ENCODE data around the gene DNAL4.

The DNAL4 gene

DNA sequence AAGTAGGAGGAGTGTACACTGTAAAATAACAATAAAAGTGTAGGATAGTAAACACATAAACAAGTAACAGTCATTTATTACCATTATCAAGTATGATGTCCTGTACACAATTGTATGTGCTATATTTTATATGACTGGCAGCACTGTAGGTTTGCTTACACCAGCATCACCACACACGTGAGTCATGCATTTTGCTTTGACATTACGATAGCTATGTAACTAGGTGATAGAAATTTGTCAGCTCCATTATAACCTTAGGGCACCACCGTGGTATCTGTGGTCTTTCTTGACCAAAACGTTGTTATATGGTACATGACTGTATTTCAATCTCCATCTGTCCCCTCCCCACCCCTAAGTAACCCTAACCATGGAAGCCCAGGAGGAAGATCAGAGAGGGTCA, 1.1 kb downstream of the DNAL4 start:
- POLR2A ChIA-PET (ENCODE audit: low non-redundant PET), result no interaction called here
- no peak overlapping the region for H3K27ac ChIP-seq
- DNase-seq (ENCODE audit: low spot score), result no peak
- CTCF ChIA-PET, result no interaction called here
- TF ChIP-seq, protein P1, sequence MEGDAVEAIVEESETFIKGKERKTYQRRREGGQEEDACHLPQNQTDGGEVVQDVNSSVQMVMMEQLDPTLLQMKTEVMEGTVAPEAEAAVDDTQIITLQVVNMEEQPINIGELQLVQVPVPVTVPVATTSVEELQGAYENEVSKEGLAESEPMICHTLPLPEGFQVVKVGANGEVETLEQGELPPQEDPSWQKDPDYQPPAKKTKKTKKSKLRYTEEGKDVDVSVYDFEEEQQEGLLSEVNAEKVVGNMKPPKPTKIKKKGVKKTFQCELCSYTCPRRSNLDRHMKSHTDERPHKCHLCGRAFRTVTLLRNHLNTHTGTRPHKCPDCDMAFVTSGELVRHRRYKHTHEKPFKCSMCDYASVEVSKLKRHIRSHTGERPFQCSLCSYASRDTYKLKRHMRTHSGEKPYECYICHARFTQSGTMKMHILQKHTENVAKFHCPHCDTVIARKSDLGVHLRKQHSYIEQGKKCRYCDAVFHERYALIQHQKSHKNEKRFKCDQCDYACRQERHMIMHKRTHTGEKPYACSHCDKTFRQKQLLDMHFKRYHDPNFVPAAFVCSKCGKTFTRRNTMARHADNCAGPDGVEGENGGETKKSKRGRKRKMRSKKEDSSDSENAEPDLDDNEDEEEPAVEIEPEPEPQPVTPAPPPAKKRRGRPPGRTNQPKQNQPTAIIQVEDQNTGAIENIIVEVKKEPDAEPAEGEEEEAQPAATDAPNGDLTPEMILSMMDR (conservative IDR thresholded peaks at IDR 0.05; ENCODE audit: low read depth), result no peak

DNA sequence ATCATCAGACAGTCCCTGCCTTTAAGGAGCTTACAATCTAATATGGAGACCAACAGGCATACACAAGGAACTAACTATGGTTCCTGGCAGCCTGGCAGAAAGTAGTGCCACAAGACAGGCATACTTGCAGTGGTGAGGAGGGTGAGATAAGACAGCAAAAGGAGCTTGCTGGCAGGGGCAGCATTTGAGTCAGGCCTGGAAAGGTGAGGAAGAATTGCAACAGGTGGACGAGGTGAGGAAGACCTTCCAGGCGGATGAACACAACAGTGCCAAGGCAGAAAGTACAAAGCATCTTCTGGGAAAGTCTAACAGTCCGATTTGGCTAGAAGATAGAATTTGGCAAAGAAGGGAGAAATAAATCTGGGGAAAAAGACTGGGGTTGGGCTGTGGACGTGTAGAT, 4.3 kb downstream of the DNAL4 start:
- TF ChIP-seq, protein P1 (conservative IDR thresholded peaks at IDR 0.05; ENCODE audit: low read depth), result no peak
- CTCF ChIA-PET, result no interaction called here
- POLR2A ChIA-PET (ENCODE audit: low non-redundant PET), result no interaction called here
- DNase-seq (ENCODE audit: low spot score), result no peak
- no peak overlapping the region for H3K27ac ChIP-seq

DNA sequence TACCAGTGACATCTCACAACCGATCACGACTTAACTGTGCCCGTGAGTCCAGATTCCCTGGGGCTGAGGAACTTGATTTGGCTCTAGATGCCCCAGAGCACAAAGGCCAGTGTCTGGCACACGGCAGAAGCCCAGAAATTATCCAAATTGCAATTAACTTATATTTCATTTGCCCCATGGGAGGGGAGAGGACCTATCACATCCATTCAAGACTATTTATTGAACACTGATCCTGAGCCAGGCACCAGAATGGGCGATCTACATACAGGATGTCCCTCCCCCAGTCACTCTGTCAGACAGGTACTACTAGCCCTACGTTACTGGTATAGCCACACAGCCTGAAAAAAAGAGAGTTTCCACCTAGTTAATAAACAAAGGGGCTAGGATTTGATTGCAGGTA, 5.1 kb downstream of the DNAL4 start:
- CTCF ChIA-PET, result no interaction called here
- POLR2A ChIA-PET (ENCODE audit: low non-redundant PET), result no interaction called here
- peak overlapping the region; percentile 62 for H3K27ac ChIP-seq
- TF ChIP-seq, protein P1 (conservative IDR thresholded peaks at IDR 0.05; ENCODE audit: low read depth), result no peak
- DNase-seq (ENCODE audit: low spot score), result no peak

DNA sequence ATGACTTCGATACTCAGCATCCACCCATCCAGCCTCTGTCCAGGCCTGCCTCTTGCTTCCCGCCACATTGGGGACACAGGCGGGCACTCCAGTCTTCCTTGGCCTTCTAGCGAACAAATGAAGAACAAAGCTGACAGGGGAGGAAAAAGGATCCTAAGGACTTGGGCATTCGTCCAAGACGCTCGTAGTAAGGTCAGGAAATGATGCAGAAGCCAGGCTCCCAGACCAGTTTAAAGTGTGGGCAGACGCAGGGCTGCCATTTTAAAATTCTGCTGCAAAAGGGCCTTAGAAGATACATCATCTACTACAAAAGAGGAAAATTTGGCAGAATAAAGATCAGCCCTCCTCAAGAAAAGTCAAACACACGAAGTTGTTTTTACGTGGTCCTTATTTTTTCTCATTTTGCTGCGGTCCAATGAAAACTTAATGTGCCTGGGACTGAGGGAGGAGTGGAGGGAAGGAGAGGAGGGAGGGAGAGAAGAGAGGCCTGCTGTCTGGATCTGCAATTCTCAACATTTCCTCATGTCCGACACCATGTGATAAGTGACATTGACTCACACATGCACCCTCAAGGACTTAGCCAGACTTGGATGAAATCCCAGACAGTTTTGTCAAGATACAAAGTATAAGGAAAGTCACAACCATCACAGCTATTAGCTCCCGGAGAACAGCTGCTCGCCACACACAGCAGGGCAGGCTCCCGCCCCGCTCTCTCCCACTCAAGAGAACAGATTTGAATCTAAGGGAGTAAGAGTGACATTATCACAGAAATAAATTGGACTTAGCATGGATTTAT, 5.7 kb downstream of the DNAL4 start:
- ChIA-PET POLR2A (ENCODE audit: low non-redundant PET) (no interaction called here), CTCF (no interaction called here)
- TF ChIP-seq, protein P1 (conservative IDR thresholded peaks at IDR 0.05; ENCODE audit: low read depth), result no peak
- H3K27ac ChIP-seq, result peak overlapping the region; percentile 62
- DNase-seq (ENCODE audit: low spot score), result no peak

DNA sequence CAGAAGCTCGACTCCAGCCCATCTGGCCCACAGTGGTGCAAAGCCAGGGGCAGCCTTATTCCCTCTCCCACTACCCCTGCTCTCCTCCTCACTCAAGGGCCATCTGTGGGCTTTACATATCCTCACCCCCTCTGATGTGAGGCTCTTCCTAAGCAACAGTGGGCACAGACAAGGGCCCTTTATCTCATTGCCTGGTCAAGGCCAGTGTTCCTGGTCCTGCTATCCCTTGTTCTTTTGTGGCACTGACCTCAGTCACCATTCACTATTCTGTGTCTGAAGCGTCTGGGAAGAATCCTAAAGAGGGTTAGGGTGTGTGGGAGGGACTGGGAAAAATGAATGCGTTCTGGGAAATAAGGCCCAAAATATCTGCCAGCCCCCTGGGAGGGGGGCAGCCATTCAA, 7.3 kb downstream of the DNAL4 start:
- ChIA-PET POLR2A (ENCODE audit: low non-redundant PET) (no interaction called here), CTCF (no interaction called here)
- TF ChIP-seq, protein P1 (conservative IDR thresholded peaks at IDR 0.05; ENCODE audit: low read depth), result no peak
- DNase-seq (ENCODE audit: low spot score), result no peak
- H3K27ac ChIP-seq, result no peak overlapping the region

DNA sequence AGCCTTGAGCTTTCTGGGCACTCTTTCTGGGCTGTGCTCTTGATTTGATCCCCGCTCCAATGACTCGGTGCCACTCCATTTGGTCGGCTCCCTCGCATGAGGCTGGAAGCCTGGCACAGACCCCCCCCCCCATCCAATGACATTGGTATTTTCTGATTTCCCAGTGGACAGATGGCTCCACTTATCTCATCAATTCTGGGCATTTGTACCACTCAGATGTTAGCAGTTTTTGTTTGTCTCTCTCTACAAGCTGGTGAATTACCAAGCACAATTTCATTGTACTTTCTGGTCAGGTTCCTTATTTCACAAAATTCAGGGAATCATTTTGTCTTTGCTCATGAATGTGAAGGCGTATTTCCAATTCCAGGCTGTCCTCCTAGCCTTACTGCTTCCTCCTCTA, 9.1 kb downstream of the DNAL4 start:
- DNase-seq (ENCODE audit: low spot score), result no peak
- POLR2A ChIA-PET (ENCODE audit: low non-redundant PET), result no interaction called here
- H3K27ac ChIP-seq, result no peak overlapping the region
- TF ChIP-seq, protein P1 (conservative IDR thresholded peaks at IDR 0.05; ENCODE audit: low read depth), result no peak
- CTCF ChIA-PET, result no interaction called here
